ENCODE data around the gene ANGPTL2. TPM values are rescaled to one million over a fixed set of nuclear protein-coding genes. Genes with fewer than 3 reads are reported as not detected.

ANGPTL2 gene
- total and polyA plus RNA-seq, 2 donors = 37.7 to 94.6 TPM

- Histone ChIP-seq H3K27ac (ENCODE audit: low read depth) (no peak overlapping the region), H3K4me3 (ENCODE audit: low read depth, low read length) (no peak overlapping the region)
Measured at GRCh38 chr9:127112056-127112455, 10.4 kb downstream of the ANGPTL2 start.

GRCh38 chr9:127109212-127109711, 13.2 kb downstream of the ANGPTL2 start:
- Histone ChIP-seq H3K4me3 (ENCODE audit: low read depth, low read length) (no peak overlapping the region), H3K27ac (ENCODE audit: low read depth) (no peak overlapping the region), H3K4me1 (ENCODE audit: insufficient read depth) (no peaks in the 10 kb centered on the region), H3K36me3 (ENCODE audit: insufficient read depth) (no peaks in the 10 kb centered on the region)
- DNase-seq (ENCODE audit: extremely low spot score) = no peak
- WGBS = 55% methylated on average over 5 of the region's 5 CpGs

More at GRCh38 chr9:127112056-127112455, 10.4 kb downstream of the ANGPTL2 start:
- DNase-seq (ENCODE audit: extremely low spot score) = no peak
- Histone ChIP-seq H3K4me1 (ENCODE audit: insufficient read depth) (no peaks in the 10 kb centered on the region), H3K36me3 (ENCODE audit: insufficient read depth) (no peaks in the 10 kb centered on the region)
- 47% methylated on average over 7 of the region's 7 CpGs for WGBS

- no peak overlapping the region for H3K27ac ChIP-seq (ENCODE audit: low read depth)
- no peaks in the 10 kb centered on the region for H3K36me3 ChIP-seq (ENCODE audit: insufficient read depth)
- no peak for DNase-seq (ENCODE audit: extremely low spot score)
- no peaks in the 10 kb centered on the region for H3K4me1 ChIP-seq (ENCODE audit: insufficient read depth)
- H3K4me3 ChIP-seq (ENCODE audit: low read depth, low read length) = no peak overlapping the region
- 86% methylated on average over 38 of the region's 38 CpGs for WGBS
Measured at GRCh38 chr9:127107929-127108876, 14.2 kb downstream of the ANGPTL2 start.

GRCh38 chr9:127107171-127107928, 15.1 kb downstream of the ANGPTL2 start:
- H3K27ac ChIP-seq (ENCODE audit: low read depth) = no peak overlapping the region
- no peak overlapping the region for H3K4me3 ChIP-seq (ENCODE audit: low read depth, low read length)
- DNase-seq (ENCODE audit: extremely low spot score) = no peak
- 69% methylated on average over 11 of the region's 11 CpGs for WGBS
- no peaks in the 10 kb centered on the region for H3K36me3 ChIP-seq (ENCODE audit: insufficient read depth)
- no peaks in the 10 kb centered on the region for H3K4me1 ChIP-seq (ENCODE audit: insufficient read depth)

- Histone ChIP-seq H3K36me3 (ENCODE audit: insufficient read depth) (no peaks in the 10 kb centered on the region), H3K4me1 (ENCODE audit: insufficient read depth) (no peaks in the 10 kb centered on the region), H3K27ac (ENCODE audit: low read depth) (no peak overlapping the region), H3K4me3 (ENCODE audit: low read depth, low read length) (no peak overlapping the region)
- WGBS = 83% methylated on average over 4 of the region's 4 CpGs
- no peak for DNase-seq (ENCODE audit: extremely low spot score)
Measured at GRCh38 chr9:127106466-127106855, 16.0 kb downstream of the ANGPTL2 start.

GRCh38 chr9:127105805-127106465, 16.5 kb downstream of the ANGPTL2 start:
- 69% methylated on average over 7 of the region's 7 CpGs for WGBS
- Histone ChIP-seq H3K4me1 (ENCODE audit: insufficient read depth) (no peaks in the 10 kb centered on the region), H3K4me3 (ENCODE audit: low read depth, low read length) (no peak overlapping the region), H3K36me3 (ENCODE audit: insufficient read depth) (no peaks in the 10 kb centered on the region), H3K27ac (ENCODE audit: low read depth) (no peak overlapping the region)
- no peak for DNase-seq (ENCODE audit: extremely low spot score)

GRCh38 chr9:127104581-127105311, 17.7 kb downstream of the ANGPTL2 start:
- Histone ChIP-seq H3K4me1 (ENCODE audit: insufficient read depth) (no peaks in the 10 kb centered on the region), H3K4me3 (ENCODE audit: low read depth, low read length) (no peak overlapping the region), H3K36me3 (ENCODE audit: insufficient read depth) (no peaks in the 10 kb centered on the region), H3K27ac (ENCODE audit: low read depth) (no peak overlapping the region)
- DNase-seq (ENCODE audit: extremely low spot score) = no peak
- WGBS = 91% methylated on average over 7 of the region's 7 CpGs

GRCh38 chr9:127102788-127103187, 19.6 kb downstream of the ANGPTL2 start:
- DNase-seq (ENCODE audit: extremely low spot score) = no peak
- Histone ChIP-seq H3K4me1 (ENCODE audit: insufficient read depth) (no peaks in the 10 kb centered on the region), H3K4me3 (ENCODE audit: low read depth, low read length) (no peak overlapping the region), H3K27ac (ENCODE audit: low read depth) (no peak overlapping the region), H3K36me3 (ENCODE audit: insufficient read depth) (no peaks in the 10 kb centered on the region)
- WGBS = 89% methylated on average over 2 of the region's 2 CpGs

- Histone ChIP-seq H3K36me3 (ENCODE audit: insufficient read depth) (no peaks in the 10 kb centered on the region), H3K4me3 (ENCODE audit: low read depth, low read length) (no peak overlapping the region), H3K4me1 (ENCODE audit: insufficient read depth) (no peaks in the 10 kb centered on the region), H3K27ac (ENCODE audit: low read depth) (no peak overlapping the region)
- no peak for DNase-seq (ENCODE audit: extremely low spot score)
Measured at GRCh38 chr9:127102176-127102575, 20.3 kb downstream of the ANGPTL2 start.

- no peak overlapping the region for H3K4me3 ChIP-seq (ENCODE audit: low read depth, low read length)
- no peaks in the 10 kb centered on the region for H3K36me3 ChIP-seq (ENCODE audit: insufficient read depth)
- H3K27ac ChIP-seq (ENCODE audit: low read depth) = no peak overlapping the region
- no peaks in the 10 kb centered on the region for H3K4me1 ChIP-seq (ENCODE audit: insufficient read depth)
- WGBS = 56% methylated on average over 3 of the region's 3 CpGs
- no peak for DNase-seq (ENCODE audit: extremely low spot score)
Measured at GRCh38 chr9:127099664-127100063, 22.8 kb downstream of the ANGPTL2 start.

GRCh38 chr9:127098916-127099553, 23.4 kb downstream of the ANGPTL2 start:
- no peaks in the 10 kb centered on the region for H3K4me1 ChIP-seq (ENCODE audit: insufficient read depth)
- no peak overlapping the region for H3K4me3 ChIP-seq (ENCODE audit: low read depth, low read length)
- no peak overlapping the region for H3K27ac ChIP-seq (ENCODE audit: low read depth)
- H3K36me3 ChIP-seq (ENCODE audit: insufficient read depth) = no peaks in the 10 kb centered on the region
- 68% methylated on average over 7 of the region's 7 CpGs for WGBS
- no peak for DNase-seq (ENCODE audit: extremely low spot score)

- DNase-seq (ENCODE audit: extremely low spot score) = no peak
- no peaks in the 10 kb centered on the region for H3K4me1 ChIP-seq (ENCODE audit: insufficient read depth)
- H3K27ac ChIP-seq (ENCODE audit: low read depth) = no peak overlapping the region
- H3K36me3 ChIP-seq (ENCODE audit: insufficient read depth) = no peaks in the 10 kb centered on the region
- 92% methylated on average over 5 of the region's 5 CpGs for WGBS
- no peak overlapping the region for H3K4me3 ChIP-seq (ENCODE audit: low read depth, low read length)
Measured at GRCh38 chr9:127097683-127098082, 24.8 kb downstream of the ANGPTL2 start.
